ENCODE results near the gene KLHL29.

KLHL29 gene

GRCh38 chr2:23359631-23360567, 25.1 kb upstream of the KLHL29 start:
- Mint-ChIP-seq H3K9me3 (no peaks in the 10 kb centered on the region), H3K36me3 (no peaks in the 10 kb centered on the region), H3K27me3 (peaks cover 67% of the 10 kb centered on the region), H3K27ac (no peak overlapping the region), H3K4me3 (no peak overlapping the region), H3K4me1 (peaks cover 4% of the 10 kb centered on the region)
- ATAC-seq = no peak

DNA sequence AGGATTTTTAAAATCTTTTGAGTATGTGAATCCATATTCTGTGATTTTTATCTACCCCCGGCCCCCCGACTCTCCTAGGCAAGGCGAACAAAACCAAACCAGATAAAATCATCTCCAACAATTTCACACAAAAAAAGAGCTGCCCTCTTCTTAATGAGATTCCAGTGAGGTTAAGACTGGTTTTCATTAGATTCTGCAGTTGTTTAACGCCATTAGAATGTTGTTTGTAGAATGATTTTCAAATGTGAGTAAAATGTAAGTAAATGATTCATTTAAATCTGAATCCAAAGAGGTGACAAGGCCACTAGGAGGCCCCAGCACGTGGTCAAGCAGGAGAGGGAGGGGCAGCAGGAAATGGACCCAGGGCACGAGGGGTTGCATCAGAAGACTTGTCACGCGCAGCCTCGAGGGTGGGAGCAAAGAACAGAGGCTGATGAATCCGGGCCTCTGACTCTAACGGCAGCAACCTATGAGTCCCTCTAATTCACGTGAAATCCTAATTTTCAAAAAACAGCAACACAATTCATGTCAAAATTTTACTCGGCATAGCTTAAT, 24.3 kb upstream of the KLHL29 start:
- Mint-ChIP-seq H3K4me1 (no peaks in the 10 kb centered on the region), H3K4me3 (no peak overlapping the region), H3K27me3 (peaks cover 69% of the 10 kb centered on the region), H3K27ac (no peak overlapping the region), H3K9me3 (peaks cover 3% of the 10 kb centered on the region), H3K36me3 (no peaks in the 10 kb centered on the region)
- ATAC-seq = no peak

- Mint-ChIP-seq H3K27me3 (peaks cover 72% of the 10 kb centered on the region), H3K4me1 (no peaks in the 10 kb centered on the region), H3K9me3 (peaks cover 4% of the 10 kb centered on the region), H3K27ac (no peak overlapping the region), H3K36me3 (no peaks in the 10 kb centered on the region), H3K4me3 (no peak overlapping the region)
- no peak for ATAC-seq
Measured at GRCh38 chr2:23361152-23361551, 23.8 kb upstream of the KLHL29 start.

GRCh38 chr2:23363268-23363667, 21.7 kb upstream of the KLHL29 start:
- H3K9me3 Mint-ChIP-seq = peaks cover 4% of the 10 kb centered on the region
- ATAC-seq = no peak
- peaks cover 66% of the 10 kb centered on the region for H3K27me3 Mint-ChIP-seq
- no peaks in the 10 kb centered on the region for H3K4me1 Mint-ChIP-seq
- no peaks in the 10 kb centered on the region for H3K36me3 Mint-ChIP-seq
- no peak overlapping the region for H3K27ac Mint-ChIP-seq
- no peak overlapping the region for H3K4me3 Mint-ChIP-seq

- peaks cover 60% of the 10 kb centered on the region for H3K27me3 Mint-ChIP-seq
- no peaks in the 10 kb centered on the region for H3K4me1 Mint-ChIP-seq
- H3K9me3 Mint-ChIP-seq = peaks cover 4% of the 10 kb centered on the region
- no peak overlapping the region for H3K27ac Mint-ChIP-seq
- ATAC-seq = no peak
- no peaks in the 10 kb centered on the region for H3K36me3 Mint-ChIP-seq
- H3K4me3 Mint-ChIP-seq = no peak overlapping the region
Measured at GRCh38 chr2:23363831-23364230, 21.1 kb upstream of the KLHL29 start.

DNA sequence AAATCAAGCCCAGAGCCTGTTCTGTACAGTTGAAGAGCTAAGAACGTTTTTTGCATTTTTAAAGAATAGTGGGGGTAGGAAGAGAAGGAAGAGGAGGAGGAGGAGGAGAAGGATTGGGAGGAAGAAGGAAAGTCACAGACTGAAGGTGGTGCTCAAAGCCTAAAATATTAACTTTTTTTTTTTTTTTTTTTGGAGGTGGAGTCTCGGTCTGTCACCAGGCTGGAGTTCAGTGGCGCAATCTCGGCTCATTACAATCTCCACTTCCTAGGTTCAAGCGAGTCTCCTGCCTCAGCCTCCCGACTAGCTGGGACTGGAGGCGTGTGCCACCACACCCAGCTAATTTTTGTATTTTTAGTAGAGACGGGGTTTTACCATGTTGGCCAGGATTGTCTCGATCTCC, 18.3 kb upstream of the KLHL29 start:
- H3K27me3 Mint-ChIP-seq = peaks cover 45% of the 10 kb centered on the region
- H3K36me3 Mint-ChIP-seq = no peaks in the 10 kb centered on the region
- H3K9me3 Mint-ChIP-seq = peaks cover 4% of the 10 kb centered on the region
- H3K27ac Mint-ChIP-seq = no peak overlapping the region
- H3K4me1 Mint-ChIP-seq = no peaks in the 10 kb centered on the region
- no peak overlapping the region for H3K4me3 Mint-ChIP-seq
- no peak for ATAC-seq

GRCh38 chr2:23367760-23368159, 17.2 kb upstream of the KLHL29 start:
- Mint-ChIP-seq H3K27me3 (peaks cover 34% of the 10 kb centered on the region), H3K9me3 (peaks cover 4% of the 10 kb centered on the region), H3K36me3 (no peaks in the 10 kb centered on the region), H3K4me1 (no peaks in the 10 kb centered on the region), H3K27ac (no peak overlapping the region), H3K4me3 (no peak overlapping the region)
- ATAC-seq = no peak

GRCh38 chr2:23373666-23374065, 11.3 kb upstream of the KLHL29 start:
- H3K27me3 Mint-ChIP-seq = peaks cover 16% of the 10 kb centered on the region
- H3K9me3 Mint-ChIP-seq = no peaks in the 10 kb centered on the region
- H3K4me1 Mint-ChIP-seq = peaks cover 9% of the 10 kb centered on the region
- no peak overlapping the region for H3K27ac Mint-ChIP-seq
- no peak for ATAC-seq
- no peaks in the 10 kb centered on the region for H3K36me3 Mint-ChIP-seq
- H3K4me3 Mint-ChIP-seq = no peak overlapping the region

DNA sequence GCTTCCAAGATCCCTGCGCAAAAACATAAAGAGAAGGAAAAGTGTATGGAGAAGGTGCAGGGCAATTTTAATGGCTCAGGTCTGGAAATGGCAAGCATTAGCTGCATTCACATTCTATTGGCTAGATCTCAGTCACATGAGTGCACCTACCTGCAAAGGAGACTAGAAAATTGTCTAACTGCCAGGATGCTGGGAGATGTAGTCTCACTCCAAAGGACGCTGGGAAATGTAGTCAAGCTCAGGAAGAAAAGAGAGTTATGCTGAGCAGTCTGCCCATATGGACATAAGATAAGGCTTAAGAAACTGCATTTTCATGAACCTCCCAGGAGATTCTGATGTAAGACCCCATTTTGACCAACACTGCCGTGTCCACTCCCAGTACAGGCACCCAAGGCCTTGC, 9.5 kb upstream of the KLHL29 start:
- Mint-ChIP-seq H3K27me3 (peaks cover 16% of the 10 kb centered on the region), H3K9me3 (no peaks in the 10 kb centered on the region), H3K27ac (no peak overlapping the region), H3K4me1 (peaks cover 14% of the 10 kb centered on the region), H3K4me3 (no peak overlapping the region), H3K36me3 (no peaks in the 10 kb centered on the region)
- peak; percentile 34 for ATAC-seq

- H3K4me1 Mint-ChIP-seq = peaks cover 20% of the 10 kb centered on the region
- no peak overlapping the region for H3K27ac Mint-ChIP-seq
- H3K9me3 Mint-ChIP-seq = no peaks in the 10 kb centered on the region
- no peak for ATAC-seq
- peaks cover 16% of the 10 kb centered on the region for H3K27me3 Mint-ChIP-seq
- no peak overlapping the region for H3K4me3 Mint-ChIP-seq
- no peaks in the 10 kb centered on the region for H3K36me3 Mint-ChIP-seq
Measured at GRCh38 chr2:23376075-23376474, 8.9 kb upstream of the KLHL29 start.

GRCh38 chr2:23376972-23377371, 8.0 kb upstream of the KLHL29 start:
- no peaks in the 10 kb centered on the region for H3K9me3 Mint-ChIP-seq
- H3K27ac Mint-ChIP-seq = no peak overlapping the region
- no peak overlapping the region for H3K4me3 Mint-ChIP-seq
- no peaks in the 10 kb centered on the region for H3K36me3 Mint-ChIP-seq
- peaks cover 27% of the 10 kb centered on the region for H3K4me1 Mint-ChIP-seq
- no peak for ATAC-seq
- peaks cover 16% of the 10 kb centered on the region for H3K27me3 Mint-ChIP-seq

GRCh38 chr2:23377771-23378170, 7.2 kb upstream of the KLHL29 start:
- ATAC-seq = no peak
- no peak overlapping the region for H3K4me3 Mint-ChIP-seq
- no peaks in the 10 kb centered on the region for H3K9me3 Mint-ChIP-seq
- peaks cover 27% of the 10 kb centered on the region for H3K4me1 Mint-ChIP-seq
- peaks cover 16% of the 10 kb centered on the region for H3K27me3 Mint-ChIP-seq
- H3K36me3 Mint-ChIP-seq = no peaks in the 10 kb centered on the region
- no peak overlapping the region for H3K27ac Mint-ChIP-seq

GRCh38 chr2:23378496-23378895, 6.5 kb upstream of the KLHL29 start:
- Mint-ChIP-seq H3K4me3 (no peak overlapping the region), H3K9me3 (no peaks in the 10 kb centered on the region), H3K36me3 (no peaks in the 10 kb centered on the region)

GRCh38 chr2:23379220-23379695, 5.7 kb upstream of the KLHL29 start:
- peaks cover 16% of the 10 kb centered on the region for H3K27me3 Mint-ChIP-seq
- H3K4me3 Mint-ChIP-seq = no peak overlapping the region
- no peaks in the 10 kb centered on the region for H3K9me3 Mint-ChIP-seq
- no peak for ATAC-seq
- H3K27ac Mint-ChIP-seq = no peak overlapping the region
- no peaks in the 10 kb centered on the region for H3K36me3 Mint-ChIP-seq
- H3K4me1 Mint-ChIP-seq = peaks cover 30% of the 10 kb centered on the region

More at GRCh38 chr2:23378496-23378895, 6.5 kb upstream of the KLHL29 start:
- ATAC-seq = no peak
- H3K27ac Mint-ChIP-seq = no peak overlapping the region
- H3K27me3 Mint-ChIP-seq = peaks cover 16% of the 10 kb centered on the region
- peaks cover 27% of the 10 kb centered on the region for H3K4me1 Mint-ChIP-seq

GRCh38 chr2:23380562-23381065, 4.4 kb upstream of the KLHL29 start:
- H3K27ac Mint-ChIP-seq = peak overlapping the region; percentile 83
- peak; percentile 44 for ATAC-seq
- no peaks in the 10 kb centered on the region for H3K9me3 Mint-ChIP-seq
- H3K27me3 Mint-ChIP-seq = peaks cover 6% of the 10 kb centered on the region
- no peaks in the 10 kb centered on the region for H3K36me3 Mint-ChIP-seq
- H3K4me3 Mint-ChIP-seq = peak overlapping the region; percentile 66
- peaks cover 29% of the 10 kb centered on the region for H3K4me1 Mint-ChIP-seq

DNA sequence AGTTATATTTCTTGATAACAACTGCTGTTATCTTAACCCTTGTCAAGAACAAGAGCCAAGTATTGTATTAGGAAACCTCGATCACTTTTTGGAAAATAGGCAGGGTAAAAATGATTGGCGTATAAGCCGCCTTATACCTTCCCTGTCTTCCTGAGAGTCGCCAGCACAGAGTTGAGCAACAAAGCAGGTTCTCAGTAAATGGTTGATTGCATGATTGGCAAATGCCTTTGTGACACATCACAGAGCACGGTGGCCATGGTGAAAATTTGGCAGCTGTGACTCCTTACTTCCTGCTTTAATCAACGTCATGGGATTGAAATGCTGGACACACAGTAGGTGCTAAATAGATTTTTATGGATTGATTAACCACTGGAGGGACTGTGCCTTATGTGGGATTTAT, 3.9 kb upstream of the KLHL29 start:
- H3K4me3 Mint-ChIP-seq = peak overlapping the region; percentile 66
- H3K27ac Mint-ChIP-seq = peak overlapping the region; percentile 83

More for the DNA sequence above, 3.9 kb upstream of the KLHL29 start:
- Mint-ChIP-seq H3K4me1 (peaks cover 26% of the 10 kb centered on the region), H3K27me3 (peaks cover 4% of the 10 kb centered on the region), H3K9me3 (no peaks in the 10 kb centered on the region), H3K36me3 (no peaks in the 10 kb centered on the region)
- no peak for ATAC-seq

All from stimulated activated memory B cell treated with anti-CD40 and anti-IgM and Interleukin-4, amounts not matched to agents 10 μg/mL and 1 μg/mL and 100 μg/mL, for 72 hours (primary cell).